ENCODE measurements around the gene GATA2. TPM values are rescaled to one million over a fixed set of nuclear protein-coding genes. Genes with fewer than 3 reads are reported as not detected.
A peak's percentile ranks its signal among the peaks of the same experiment; 100 is the strongest.

Gene GATA2
- total RNA-seq, 1 donor = 0.72 TPM

- Histone ChIP-seq H3K4me3 (ENCODE audit: insufficient read depth, low read length) (no peak overlapping the region), H3K4me2 (ENCODE audit: insufficient read depth, low read length) (no peak overlapping the region), H3K4me1 (ENCODE audit: insufficient read depth, low read length) (peaks cover 10% of the 10 kb centered on the region), H2AFZ (ENCODE audit: low read length) (no peak overlapping the region), H3K27ac (ENCODE audit: low read depth, low read length) (no peak overlapping the region), H4K20me1 (ENCODE audit: insufficient read depth, low read length) (peaks cover 23% of the 10 kb centered on the region), H3K36me3 (ENCODE audit: insufficient read depth, low read length) (no peaks in the 10 kb centered on the region), H3K27me3 (ENCODE audit: insufficient read depth, low read length) (peaks cover 67% of the 10 kb centered on the region), H3K79me2 (ENCODE audit: insufficient read depth, low read length) (no peaks in the 10 kb centered on the region), H3K9me3 (ENCODE audit: low read depth, low read length) (no peaks in the 10 kb centered on the region)
- DNase-seq (ENCODE audit: insufficient read length, low spot score, missing footprints) = no peak
- no peak for TF ChIP-seq CTCF (IDR thresholded peaks at IDR 0.05; ENCODE audit: extremely low read depth, low read depth, low read length)
Observed at GRCh38 chr3:128490650-128490914, 2.4 kb downstream of the GATA2 start.

GRCh38 chr3:128489927-128490649, 2.9 kb downstream of the GATA2 start:
- H3K9me3 ChIP-seq (ENCODE audit: low read depth, low read length) = no peaks in the 10 kb centered on the region
- H3K27ac ChIP-seq (ENCODE audit: low read depth, low read length) = no peak overlapping the region
- H3K4me2 ChIP-seq (ENCODE audit: insufficient read depth, low read length) = peak overlapping the region; percentile 94
- H3K4me1 ChIP-seq (ENCODE audit: insufficient read depth, low read length) = peaks cover 10% of the 10 kb centered on the region
- H2AFZ ChIP-seq (ENCODE audit: low read length) = peak overlapping the region; percentile 65
- H3K27me3 ChIP-seq (ENCODE audit: insufficient read depth, low read length) = peaks cover 67% of the 10 kb centered on the region
- peak; percentile 91 for DNase-seq (ENCODE audit: insufficient read length, low spot score, missing footprints)
- H3K4me3 ChIP-seq (ENCODE audit: insufficient read depth, low read length) = peak overlapping the region; percentile 80
- TF ChIP-seq CTCF (IDR thresholded peaks at IDR 0.05; ENCODE audit: extremely low read depth, low read depth, low read length) = no peak
- H4K20me1 ChIP-seq (ENCODE audit: insufficient read depth, low read length) = peaks cover 23% of the 10 kb centered on the region
- no peaks in the 10 kb centered on the region for H3K79me2 ChIP-seq (ENCODE audit: insufficient read depth, low read length)
- H3K36me3 ChIP-seq (ENCODE audit: insufficient read depth, low read length) = no peaks in the 10 kb centered on the region

GRCh38 chr3:128489674-128489926, 3.4 kb downstream of the GATA2 start:
- Histone ChIP-seq H4K20me1 (ENCODE audit: insufficient read depth, low read length) (peaks cover 23% of the 10 kb centered on the region), H3K9me3 (ENCODE audit: low read depth, low read length) (no peaks in the 10 kb centered on the region), H2AFZ (ENCODE audit: low read length) (peak overlapping the region; percentile 65), H3K4me2 (ENCODE audit: insufficient read depth, low read length) (peak overlapping the region; percentile 94), H3K79me2 (ENCODE audit: insufficient read depth, low read length) (no peaks in the 10 kb centered on the region), H3K4me3 (ENCODE audit: insufficient read depth, low read length) (peak overlapping the region; percentile 80), H3K27ac (ENCODE audit: low read depth, low read length) (no peak overlapping the region), H3K36me3 (ENCODE audit: insufficient read depth, low read length) (no peaks in the 10 kb centered on the region), H3K4me1 (ENCODE audit: insufficient read depth, low read length) (peaks cover 13% of the 10 kb centered on the region), H3K27me3 (ENCODE audit: insufficient read depth, low read length) (peaks cover 63% of the 10 kb centered on the region)
- DNase-seq (ENCODE audit: insufficient read length, low spot score, missing footprints) = peak; percentile 89
- TF ChIP-seq CTCF (IDR thresholded peaks at IDR 0.05; ENCODE audit: extremely low read depth, low read depth, low read length) = no peak

- peaks cover 58% of the 10 kb centered on the region for H3K27me3 ChIP-seq (ENCODE audit: insufficient read depth, low read length)
- peaks cover 13% of the 10 kb centered on the region for H3K4me1 ChIP-seq (ENCODE audit: insufficient read depth, low read length)
- H3K9me3 ChIP-seq (ENCODE audit: low read depth, low read length) = no peaks in the 10 kb centered on the region
- peaks cover 21% of the 10 kb centered on the region for H4K20me1 ChIP-seq (ENCODE audit: insufficient read depth, low read length)
- H3K4me2 ChIP-seq (ENCODE audit: insufficient read depth, low read length) = peak overlapping the region; percentile 94
- H3K79me2 ChIP-seq (ENCODE audit: insufficient read depth, low read length) = no peaks in the 10 kb centered on the region
- H3K36me3 ChIP-seq (ENCODE audit: insufficient read depth, low read length) = no peaks in the 10 kb centered on the region
- TF ChIP-seq CTCF (IDR thresholded peaks at IDR 0.05; ENCODE audit: extremely low read depth, low read depth, low read length) = no peak
- DNase-seq (ENCODE audit: insufficient read length, low spot score, missing footprints) = peak; percentile 95
- no peak overlapping the region for H3K27ac ChIP-seq (ENCODE audit: low read depth, low read length)
- H2AFZ ChIP-seq (ENCODE audit: low read length) = peak overlapping the region; percentile 65
- peak overlapping the region; percentile 80 for H3K4me3 ChIP-seq (ENCODE audit: insufficient read depth, low read length)
Observed at GRCh38 chr3:128488991-128489673, 3.9 kb downstream of the GATA2 start.

All from osteoblast (primary cell).